ENCODE results near the gene PPARGC1A.

DNA sequence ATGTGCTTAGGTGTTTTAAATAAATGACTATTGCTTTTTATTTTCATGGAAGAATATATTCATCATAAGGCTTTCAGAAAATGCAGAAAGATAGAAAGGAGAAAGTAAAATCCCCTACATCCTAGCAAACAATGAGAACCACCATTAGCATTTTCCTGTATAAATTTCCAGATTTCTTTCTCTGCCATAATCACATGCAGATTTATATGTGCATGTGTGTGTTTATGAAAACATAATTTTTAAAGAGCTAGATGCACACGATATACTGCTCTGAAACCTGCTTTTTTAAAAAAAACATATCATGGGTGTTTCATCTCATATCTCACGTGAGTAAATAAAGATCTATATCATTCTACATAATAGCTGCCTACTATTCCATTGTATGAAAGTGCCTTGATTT, 26.4 kb upstream of the PPARGC1A start:
- TF ChIP-seq EP300 (IDR thresholded peaks at IDR 0.05; ENCODE audit: borderline replicate concordance) (no peak), EGR1 (IDR thresholded peaks at IDR 0.05) (no peak), CREB1 (IDR thresholded peaks at IDR 0.05; ENCODE audit: low read depth) (no peak), REST (IDR thresholded peaks at IDR 0.05; ENCODE audit: low read depth) (no peak), FOXM1 (IDR thresholded peaks at IDR 0.05; ENCODE audit: borderline replicate concordance, low read depth) (no peak), RAD21 (IDR thresholded peaks at IDR 0.05; ENCODE audit: low read depth) (no peak), ZBTB7A (IDR thresholded peaks at IDR 0.05; ENCODE audit: low read depth) (no peak), MAX (IDR thresholded peaks at IDR 0.05) (no peak), TAF1 (IDR thresholded peaks at IDR 0.05; ENCODE audit: low read depth) (no peak), TCF12 (IDR thresholded peaks at IDR 0.05; ENCODE audit: low read depth) (no peak), YY1 (IDR thresholded peaks at IDR 0.05; ENCODE audit: low read depth) (no peak)

Data from Ishikawa (cell line).